ENCODE data around the gene PDP2.

DNA sequence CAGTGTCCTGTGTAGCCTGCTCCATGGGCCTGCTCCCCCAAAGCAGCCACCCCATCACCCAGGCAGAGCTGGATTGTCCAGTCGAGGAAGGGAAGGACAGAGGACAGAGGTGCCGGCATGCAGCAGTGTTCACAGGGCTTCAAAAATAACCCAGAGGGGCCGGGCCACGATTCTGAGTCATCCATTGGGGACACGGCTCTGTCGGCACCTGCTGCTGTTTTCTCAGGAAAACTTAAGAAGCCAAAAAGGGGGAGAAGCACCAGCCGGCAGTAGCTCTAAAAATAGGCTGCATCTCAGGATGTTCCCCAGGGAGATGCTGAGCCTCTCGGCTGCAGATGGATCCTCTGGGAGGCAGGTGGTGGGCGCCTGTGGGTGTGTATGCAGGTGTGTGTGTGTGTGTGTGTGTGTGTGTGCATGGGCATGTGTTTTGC, 34.5 kb upstream of the PDP2 start:
- TF ChIP-seq SUZ12 (IDR thresholded peaks at IDR 0.05): no peak
- TF ChIP-seq FOXM1 (IDR thresholded peaks at IDR 0.05; ENCODE audit: borderline replicate concordance): no peak
- no peak for TF ChIP-seq ZNF384 (IDR thresholded peaks at IDR 0.05)
- TF ChIP-seq, protein P1, sequence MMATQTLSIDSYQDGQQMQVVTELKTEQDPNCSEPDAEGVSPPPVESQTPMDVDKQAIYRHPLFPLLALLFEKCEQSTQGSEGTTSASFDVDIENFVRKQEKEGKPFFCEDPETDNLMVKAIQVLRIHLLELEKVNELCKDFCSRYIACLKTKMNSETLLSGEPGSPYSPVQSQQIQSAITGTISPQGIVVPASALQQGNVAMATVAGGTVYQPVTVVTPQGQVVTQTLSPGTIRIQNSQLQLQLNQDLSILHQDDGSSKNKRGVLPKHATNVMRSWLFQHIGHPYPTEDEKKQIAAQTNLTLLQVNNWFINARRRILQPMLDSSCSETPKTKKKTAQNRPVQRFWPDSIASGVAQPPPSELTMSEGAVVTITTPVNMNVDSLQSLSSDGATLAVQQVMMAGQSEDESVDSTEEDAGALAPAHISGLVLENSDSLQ (IDR thresholded peaks at IDR 0.05): no peak
